MG63 (cell line): ENCODE data around the gene ZNF879. TPM values are rescaled to one million over a fixed set of nuclear protein-coding genes. Genes with fewer than 3 reads are reported as not detected.

Experiments used
- DNase-seq: peaks from one replicate; pipeline ENCODE4 v3.0.0-alpha.2; 2020
- H3K27me3 ChIP-seq: fragments of 250-450 bp; sonication (Bioruptor Pico); 2 replicates; pipeline ENCODE4 v1.5.1; 2020; ENCODE audit warnings: mild to moderate bottlenecking, moderate library complexity
- H3K36me3 ChIP-seq: fragments of 250-450 bp; sonication (Bioruptor Pico); 2 replicates; pipeline ENCODE4 v1.5.1; 2020; ENCODE audit warnings: mild to moderate bottlenecking, moderate library complexity
- H3K4me3 ChIP-seq: fragments of 250-450 bp; sonication (Bioruptor Pico); 2 replicates; pipeline ENCODE4 v1.5.1; 2020; ENCODE audit warnings: mild to moderate bottlenecking, moderate library complexity
- H3K9me3 ChIP-seq: fragments of 250-450 bp; sonication (Bioruptor Pico); 2 replicates; pipeline ENCODE4 v1.5.1; 2020; ENCODE audit warnings: mild to moderate bottlenecking, moderate library complexity
- total RNA-seq: library from RNA; depleted of rRNA; stranded (reverse); fragments of >200 nt; shearing (Covaris generic); gene quantifications from 2 replicates; pipeline ENCODE4 v1.2.3, GENCODE V29; 2014; ENCODE audit warnings: low replicate concordance

ZNF879 gene
- total RNA-seq, 1 experiment from 2014 or later: 5.5 TPM

- Histone ChIP-seq H3K9me3 (peaks cover 3% of the 10 kb centered on the region), H3K27me3 (peaks cover 10% of the 10 kb centered on the region), H3K36me3 (no peaks in the 10 kb centered on the region), H3K4me3 (no peak overlapping the region)
- no peak for DNase-seq
These were observed 28.3 kb upstream of the ZNF879 start for GRCh38 chr5:178995341-178995690.

GRCh38 chr5:178996156-178996555, 27.4 kb upstream of the ZNF879 start:
- no peaks in the 10 kb centered on the region for H3K36me3 ChIP-seq
- no peak for DNase-seq
- H3K27me3 ChIP-seq: peaks cover 10% of the 10 kb centered on the region
- H3K4me3 ChIP-seq: no peak overlapping the region
- peaks cover 5% of the 10 kb centered on the region for H3K9me3 ChIP-seq

- peaks cover 5% of the 10 kb centered on the region for H3K9me3 ChIP-seq
- DNase-seq: no peak
- H3K27me3 ChIP-seq: peaks cover 10% of the 10 kb centered on the region
- no peak overlapping the region for H3K4me3 ChIP-seq
- H3K36me3 ChIP-seq: no peaks in the 10 kb centered on the region
These were observed 26.4 kb upstream of the ZNF879 start for GRCh38 chr5:178997191-178997590.

GRCh38 chr5:178998441-178998840, 25.2 kb upstream of the ZNF879 start:
- Histone ChIP-seq H3K4me3 (no peak overlapping the region), H3K36me3 (no peaks in the 10 kb centered on the region), H3K27me3 (peaks cover 10% of the 10 kb centered on the region), H3K9me3 (peaks cover 11% of the 10 kb centered on the region)
- DNase-seq: no peak

GRCh38 chr5:179006564-179006963, 17.0 kb upstream of the ZNF879 start:
- peaks cover 25% of the 10 kb centered on the region for H3K9me3 ChIP-seq

GRCh38 chr5:179008667-179009066, 14.9 kb upstream of the ZNF879 start:
- Histone ChIP-seq H3K4me3 (no peak overlapping the region), H3K36me3 (no peaks in the 10 kb centered on the region), H3K27me3 (no peaks in the 10 kb centered on the region; the same call in 1 of the 2 replicates), H3K9me3 (peaks cover 28% of the 10 kb centered on the region)
- DNase-seq: no peak

More at GRCh38 chr5:179006564-179006963, 17.0 kb upstream of the ZNF879 start:
- no peaks in the 10 kb centered on the region for H3K27me3 ChIP-seq
- DNase-seq: no peak
- no peaks in the 10 kb centered on the region for H3K36me3 ChIP-seq
- no peak overlapping the region for H3K4me3 ChIP-seq

- H3K36me3 ChIP-seq: peaks cover 64% of the 10 kb centered on the region
- DNase-seq: no peak
- 0 out of 2 replicates have a peak, but pooled peaks cover 2% of the 10 kb centered on the region for H3K27me3 ChIP-seq
- H3K9me3 ChIP-seq: peaks cover 90% of the 10 kb centered on the region
- H3K4me3 ChIP-seq: no peak overlapping the region
These were observed 9.5 kb downstream of the ZNF879 start for GRCh38 chr5:179033004-179033580.

- Histone ChIP-seq H3K27me3 (no peaks in the 10 kb centered on the region; the same call in 1 of the 2 replicates), H3K36me3 (no peaks in the 10 kb centered on the region), H3K9me3 (peaks cover 19% of the 10 kb centered on the region), H3K4me3 (no peak overlapping the region)
- no peak for DNase-seq
These were observed 21.2 kb downstream of the ZNF879 start for GRCh38 chr5:179044765-179045164.

GRCh38 chr5:179051784-179052183, 28.2 kb downstream of the ZNF879 start:
- H3K36me3 ChIP-seq: no peaks in the 10 kb centered on the region
- no peak for DNase-seq
- peaks cover 23% of the 10 kb centered on the region for H3K9me3 ChIP-seq
- H3K4me3 ChIP-seq: no peak overlapping the region
- no peaks in the 10 kb centered on the region for H3K27me3 ChIP-seq

GRCh38 chr5:179054036-179054785, 30.6 kb downstream of the ZNF879 start:
- no peak for DNase-seq
- Histone ChIP-seq H3K4me3 (no peak overlapping the region), H3K27me3 (no peaks in the 10 kb centered on the region), H3K9me3 (peaks cover 22% of the 10 kb centered on the region), H3K36me3 (no peaks in the 10 kb centered on the region)

GRCh38 chr5:179054876-179055275, 31.3 kb downstream of the ZNF879 start:
- H3K4me3 ChIP-seq: no peak overlapping the region
- H3K9me3 ChIP-seq: peaks cover 28% of the 10 kb centered on the region
- no peaks in the 10 kb centered on the region for H3K36me3 ChIP-seq
- H3K27me3 ChIP-seq: no peaks in the 10 kb centered on the region
- DNase-seq: no peak

GRCh38 chr5:179055436-179055835, 31.8 kb downstream of the ZNF879 start:
- H3K4me3 ChIP-seq: no peak overlapping the region

GRCh38 chr5:179055841-179056240, 32.2 kb downstream of the ZNF879 start:
- no peaks in the 10 kb centered on the region; the same call in 1 of the 2 replicates for H3K36me3 ChIP-seq
- DNase-seq: no peak

More at GRCh38 chr5:179055436-179055835, 31.8 kb downstream of the ZNF879 start:
- Histone ChIP-seq H3K27me3 (no peaks in the 10 kb centered on the region), H3K9me3 (peaks cover 29% of the 10 kb centered on the region), H3K36me3 (no peaks in the 10 kb centered on the region; the same call in 1 of the 2 replicates)
- DNase-seq: no peak

GRCh38 chr5:179060116-179061008, 36.8 kb downstream of the ZNF879 start, which contains the start of gene ZNF354C:
Gene ZNF354C (plus strand): TSS chr5:179060373. CDS start chr5:179062069, 1,696 bp downstream.
- peaks cover 51% of the 10 kb centered on the region for H3K9me3 ChIP-seq
- H3K36me3 ChIP-seq: peaks cover 32% of the 10 kb centered on the region
- H3K27me3 ChIP-seq: no peaks in the 10 kb centered on the region
- peak within 1 kb of the TSS; percentile 64 for H3K4me3 ChIP-seq
- peak; percentile 93 for DNase-seq

More at GRCh38 chr5:179055841-179056240, 32.2 kb downstream of the ZNF879 start:
- Histone ChIP-seq H3K9me3 (peaks cover 33% of the 10 kb centered on the region), H3K4me3 (no peak overlapping the region), H3K27me3 (no peaks in the 10 kb centered on the region)

- DNase-seq: no peak
- Histone ChIP-seq H3K9me3 (peaks cover 58% of the 10 kb centered on the region), H3K4me3 (peak overlapping the region; percentile 64), H3K27me3 (no peaks in the 10 kb centered on the region), H3K36me3 (peaks cover 36% of the 10 kb centered on the region)
These were observed 37.4 kb downstream of the ZNF879 start for GRCh38 chr5:179061025-179061424.

- H3K27me3 ChIP-seq: no peaks in the 10 kb centered on the region
- H3K36me3 ChIP-seq: peaks cover 52% of the 10 kb centered on the region
- H3K4me3 ChIP-seq: no peak overlapping the region
- DNase-seq: no peak
- H3K9me3 ChIP-seq: peaks cover 57% of the 10 kb centered on the region
These were observed 42.1 kb downstream of the ZNF879 start for GRCh38 chr5:179065703-179066102.
